Heart right ventricle (tissue), 16 donors: ENCODE results near the gene DNAJB6. TPM values are rescaled to one million over a fixed set of nuclear protein-coding genes. Genes with fewer than 3 reads are reported as not detected.

Experiments used
- ATAC-seq, 8 donors: fragments of 200-7000 bp; cut with Tn5 transposase; one replicate each; pipeline ENCODE4 v1.9.1; 2020; ENCODE audit warnings: mild to moderate bottlenecking in 8 of 8, moderate library complexity in 8 of 8, moderate number of reproducible peaks in 1 of 8
- DNase-seq, 2 donors: peaks; one replicate each; pipeline ENCODE4 v3.0.0-alpha.2; 2020
- H3K27ac ChIP-seq, 10 donors: fragments of 200-600 bp; sonication (generic) in 2 of 10; one replicate each; pipeline versions ENCODE4 v1.5.0 to v1.8.0; 2020 to 2022; ENCODE audit warnings: mild to moderate bottlenecking in 3 of 10
- H3K27me3 ChIP-seq, 7 donors: fragments of 200-600 bp; one replicate each; pipeline ENCODE4 v1.8.0; 2021 to 2022; ENCODE audit warnings: mild to moderate bottlenecking in 2 of 7
- H3K36me3 ChIP-seq, 9 donors: fragments of 200-600 bp; sonication (generic) in 1 of 9; one replicate each; pipeline versions ENCODE4 v1.5.0 to v1.8.0; 2020 to 2022; ENCODE audit warnings: mild to moderate bottlenecking in 2 of 9
- H3K4me1 ChIP-seq, 9 donors: fragments of 200-600 bp; sonication (generic) in 1 of 9; one replicate each; pipeline versions ENCODE4 v1.5.0 to v1.8.0; 2020 to 2022; ENCODE audit warnings: mild to moderate bottlenecking in 4 of 9
- H3K4me3 ChIP-seq, 10 donors: fragments of 200-600 bp; sonication (generic) in 2 of 10; one replicate each; pipeline versions ENCODE4 v1.5.0 to v1.8.0; 2020 to 2022; ENCODE audit warnings: mild to moderate bottlenecking in 7 of 10, moderate library complexity in 2 of 10
- H3K9me3 ChIP-seq, 11 donors: fragments of 200-600 bp in 10 of 11; sonication (generic) in 2 of 11; one replicate each; pipeline versions ENCODE4 v1.5.0 to v1.8.0; 2013 to 2022; ENCODE audit warnings: mild to moderate bottlenecking in 2 of 11, control low read depth in 1 of 11, moderate library complexity in 1 of 11
- WGBS, 2 donors: extraction: QIAGEN DNeasy Blood & Tissue Kit; methylation state at CpG; one replicate each; pipeline ENCODE4 v1.1.7; 2013; ENCODE audit warnings: inconsistent platforms in 1 of 2; 5-methylcytosine and 5-hydroxymethylcytosine counted together
- intact Hi-C, 10 donors: fragments of 100-400 bp; cut with DNase I; formaldehyde crosslinking; loops; one replicate each; pipeline versions ENCODE4 v1.11.1 to v1.14.2; 2022
- long read RNA-seq, 3 donors: library from polyadenylated mRNA; unstranded; transcript quantifications; one replicate each; pipeline ENCODE4 v2.0.0, GENCODE V29; 2020 to 2021
- polyA plus RNA-seq, 2 donors: library from polyadenylated mRNA; stranded (reverse); fragments of 200-250 nt; gene quantifications; one replicate each; pipeline ENCODE4 v1.2.3, GENCODE V29; 2013
- total RNA-seq, 10 donors: library from RNA; stranded (reverse); fragmentation: NEBNext Ultra II Directional in 3 of 10; extraction: Animal tissue kit (Norgen Biotek cat#: 25700) in 3 of 10; gene quantifications; one replicate each; pipeline versions ENCODE4 v1.2.1 to v1.2.4, GENCODE V29; 2021 to 2023
- TF ChIP-seq, protein P1 (sequence below), 9 donors: fragments of 200-600 bp; sonication (generic) in 2 of 9; IDR thresholded peaks; one replicate each; pipeline versions ENCODE4 v1.5.0 to v1.8.0; 2021 to 2022; ENCODE audit warnings: antibody characterized with exemption in 9 of 9, mild to moderate bottlenecking in 5 of 9, moderate library complexity in 1 of 9
- donor health status: Arrhythmogenic right ventricular cardiomyopathy.
- donor health status: ischemic (EF 13 %, LVEDD 7.1; RV severe dilation, severe dysfunction).
- donor health status: healthy with polysubstance abuse.
- donor health status: DM: no; HTN: yes; CAD: no.
- donor health status: DM: no; HTN: no; CAD: no.
- donor health status: ischemic (EF 25% LVEDD 6.9; RV normal size, moderate dysfunction).
- donor health status: ischemic (EF 25% LVEDD 5.7; RV mildly dilated, moderate dysfunction).
- donor health status: healthy.
- donor health status: DM: yes; HTN: yes; CAD: no.
- donor health status: Ischemic cardiomyopathy.
- donor health status: ischemic (EF 35%, LVEDD 5.7; RV mildly dilated, moderate dysfunction).
- donor health status: nonischemic (EF 11% LVEDD 7.7; RV severe dilation, severe dysfunction).
- donor health status: DM: yes; HTN: yes; CAD: no.
- donor health status: PGD.
- donor health status: ischemic (EF 29% LVEDD 5.4; RV normal size, mild dysfunction).
- donor health status: nonischemic (EF 23%, LVEDD 6.1; RV moderate dilation, normal function).

Gene DNAJB6
- total RNA-seq (100 to 1,000 TPM; 144 to 200 (median 188) TPM), polyA plus RNA-seq (100 to 1,000 TPM; 114 to 117 TPM)
- long read RNA-seq, donor 1, transcript DNAJB6-204 (8 exons, 1,609 nt): minor isoform, 19 of 488 reads
- long read RNA-seq, donor 1, transcript DNAJB6-201 (10 exons, 2,527 nt): major isoform, 365 of 488 reads
- long read RNA-seq, donor 1, partial matches to known transcripts: 35 of 488 reads
- long read RNA-seq, donor 1, other reads (novel, unspliced or antisense): 68 of 488 reads
- long read RNA-seq, donor 2, transcript DNAJB6-204 (8 exons, 1,609 nt): minor isoform, 22 of 511 reads
- long read RNA-seq, donor 2, transcript DNAJB6-201 (10 exons, 2,527 nt): major isoform, 331 of 511 reads
- long read RNA-seq, donor 2, partial matches to known transcripts: 32 of 511 reads
- long read RNA-seq, donor 2, other reads (novel, unspliced or antisense): 125 of 511 reads
- long read RNA-seq, donor 3, full-length matches to known transcripts: 820 of 1,031 reads
- long read RNA-seq, donor 3, partial matches to known transcripts: 72 of 1,031 reads
- long read RNA-seq, donor 3, other reads (novel, unspliced or antisense): 139 of 1,031 reads

DNA sequence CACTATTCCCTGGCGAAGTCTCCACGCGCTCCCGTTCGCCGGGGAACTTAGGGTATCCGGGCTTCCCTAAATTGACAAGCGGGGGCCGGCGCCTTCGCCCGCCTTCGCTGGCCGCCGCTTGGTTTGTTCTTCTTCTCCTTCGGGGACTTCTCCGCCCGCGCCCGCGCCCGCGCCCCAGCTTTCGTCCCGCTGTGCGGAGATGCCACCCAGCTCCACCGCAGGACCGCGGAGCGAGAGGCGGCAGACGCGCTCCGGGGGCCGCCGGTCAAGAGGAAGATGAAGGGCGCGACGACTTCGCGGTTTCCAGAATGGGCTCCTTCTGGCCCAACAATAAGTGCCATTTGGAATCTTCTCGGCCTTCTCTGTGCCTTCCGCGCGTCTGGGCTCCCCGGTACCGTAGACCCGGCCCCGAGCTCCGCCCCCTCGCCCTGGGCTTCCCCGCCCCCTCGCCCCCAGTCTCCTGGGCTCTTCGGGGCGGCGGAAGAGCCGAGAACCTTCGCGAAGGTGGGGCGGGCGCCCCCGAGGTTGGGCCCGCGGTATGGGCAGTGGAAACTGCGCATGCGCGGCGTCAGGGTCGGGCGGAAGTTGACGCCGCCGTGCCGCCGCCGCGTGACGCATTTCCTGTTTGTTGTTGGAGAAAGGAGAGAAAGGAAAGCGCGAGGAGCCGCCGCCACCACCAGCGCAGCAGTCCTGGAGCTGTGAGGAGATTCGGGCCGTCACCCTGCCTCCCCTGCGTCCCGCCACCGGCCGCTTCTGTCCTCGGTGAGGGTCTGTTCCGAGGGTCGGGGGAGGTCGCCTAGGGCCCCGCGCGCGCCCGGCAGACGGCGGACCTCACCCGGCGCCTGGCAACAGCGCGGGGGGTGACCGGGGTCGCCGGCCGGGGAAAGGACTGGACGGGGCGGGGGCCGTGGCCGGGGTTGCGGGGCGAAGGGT lies at the start of gene DNAJB6:
Gene DNAJB6 (plus strand): TSS at position 622 of the 933 bp plus-strand sequence. CDS start 21,569 bp downstream, outside the sequence.
- TF ChIP-seq, protein P1, sequence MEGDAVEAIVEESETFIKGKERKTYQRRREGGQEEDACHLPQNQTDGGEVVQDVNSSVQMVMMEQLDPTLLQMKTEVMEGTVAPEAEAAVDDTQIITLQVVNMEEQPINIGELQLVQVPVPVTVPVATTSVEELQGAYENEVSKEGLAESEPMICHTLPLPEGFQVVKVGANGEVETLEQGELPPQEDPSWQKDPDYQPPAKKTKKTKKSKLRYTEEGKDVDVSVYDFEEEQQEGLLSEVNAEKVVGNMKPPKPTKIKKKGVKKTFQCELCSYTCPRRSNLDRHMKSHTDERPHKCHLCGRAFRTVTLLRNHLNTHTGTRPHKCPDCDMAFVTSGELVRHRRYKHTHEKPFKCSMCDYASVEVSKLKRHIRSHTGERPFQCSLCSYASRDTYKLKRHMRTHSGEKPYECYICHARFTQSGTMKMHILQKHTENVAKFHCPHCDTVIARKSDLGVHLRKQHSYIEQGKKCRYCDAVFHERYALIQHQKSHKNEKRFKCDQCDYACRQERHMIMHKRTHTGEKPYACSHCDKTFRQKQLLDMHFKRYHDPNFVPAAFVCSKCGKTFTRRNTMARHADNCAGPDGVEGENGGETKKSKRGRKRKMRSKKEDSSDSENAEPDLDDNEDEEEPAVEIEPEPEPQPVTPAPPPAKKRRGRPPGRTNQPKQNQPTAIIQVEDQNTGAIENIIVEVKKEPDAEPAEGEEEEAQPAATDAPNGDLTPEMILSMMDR (IDR thresholded peaks at IDR 0.05): no peak
- 1% methylated on average over 95 to 114 of the region's 114 CpGs for WGBS, 2 donors

DNA sequence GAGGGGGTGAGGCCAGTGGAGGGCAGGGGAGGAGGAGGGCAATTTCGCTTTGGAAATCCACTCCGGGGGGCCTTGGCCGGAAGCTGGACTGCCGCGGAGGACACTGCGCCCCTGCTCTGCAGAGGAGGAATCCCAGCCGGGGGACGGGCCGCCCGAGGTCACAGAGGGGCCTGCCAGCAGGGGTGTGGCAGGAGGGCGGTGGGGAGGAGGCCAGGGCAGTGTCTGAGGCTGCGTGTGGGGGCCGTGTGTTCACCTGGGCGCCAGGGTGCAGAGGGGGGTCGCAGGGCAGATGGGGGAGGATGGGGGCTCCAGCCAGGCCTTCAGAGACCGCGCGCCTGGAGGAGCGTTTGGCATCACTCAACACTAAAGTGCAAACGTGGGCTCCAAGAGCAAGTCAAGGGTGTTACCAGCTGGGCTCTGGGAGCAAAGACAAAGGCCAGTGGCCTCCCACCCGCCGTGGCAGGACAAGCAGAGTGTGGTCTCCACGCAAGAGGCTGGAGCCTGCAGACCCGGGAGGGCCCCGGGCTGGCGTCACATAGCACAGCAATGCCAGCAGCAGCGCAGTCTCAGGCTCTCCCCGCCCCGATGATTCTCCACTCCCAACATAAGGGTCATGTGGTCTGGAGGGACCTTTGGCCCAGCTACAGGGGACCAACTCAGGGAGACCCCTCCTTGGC lies 45.3 kb upstream of the DNAJB6 start:
- no peak overlapping the region for H3K4me3 ChIP-seq
- DNase-seq (no peak), ATAC-seq (no peak)
- H3K27ac ChIP-seq: no peak overlapping the region
- no peaks in the 10 kb centered on the region for H3K4me1 ChIP-seq
- H3K27me3 ChIP-seq: peaks cover 0 to 22% (median 0%) of the 10 kb centered on the region in 7 donors
- H3K9me3 ChIP-seq: no peaks in the 10 kb centered on the region
- TF ChIP-seq, protein P1 (IDR thresholded peaks at IDR 0.05): no peak
- 76 to 82% methylated on average over 29 of the region's 29 CpGs for WGBS, 2 donors
- no peaks in the 10 kb centered on the region for H3K36me3 ChIP-seq
- intact Hi-C loops: no loop called here

More for the DNA sequence above, at the start of gene DNAJB6:
- intact Hi-C loops: loop anchor here in 7 of 10 donors (5.0 to 10.0 kb wide), 6 partner anchors 51 to 389 kb away; partner anchors contain the start of genes NOM1 (in 1 of the 7) and UBE3C (in 1 of the 7)
- Histone ChIP-seq H3K36me3 (peaks cover 0 to 5% (median 0%) of the 10 kb centered on the region in 9 donors), H3K9me3 (no peaks in the 10 kb centered on the region), H3K4me3 (peak within 1 kb of the TSS; percentile 52 to 93 (median 81)), H3K27me3 (no peaks in the 10 kb centered on the region), H3K4me1 (peaks cover 6 to 48% (median 44%) of the 10 kb centered on the region in 9 donors), H3K27ac (peak within 1 kb of the TSS; percentile 83 to 99 (median 94))
- DNase-seq (peak; percentile 93 to 95), ATAC-seq (peak; percentile 90 to 94 (median 92))

DNA sequence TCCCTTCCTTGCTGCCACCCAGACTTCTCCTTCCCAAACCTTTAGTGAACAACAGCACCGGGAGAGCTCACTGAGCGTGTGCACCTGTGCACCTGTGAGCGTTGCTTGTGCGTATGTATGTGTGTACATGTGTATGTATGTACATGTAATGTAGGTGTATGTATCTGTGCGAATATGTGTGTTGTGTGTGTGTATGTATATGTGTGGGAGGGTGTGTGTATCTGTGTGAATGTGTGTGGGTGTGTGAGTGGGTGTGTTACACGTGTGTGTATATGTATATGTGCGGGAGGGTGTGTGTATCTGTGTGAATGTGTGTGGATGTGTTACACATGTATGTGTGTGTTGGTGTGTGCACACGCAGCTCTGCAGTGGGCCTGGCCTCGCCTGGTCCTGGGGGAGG lies 44.5 kb upstream of the DNAJB6 start:
- ATAC-seq (no peak), DNase-seq (no peak)
- Histone ChIP-seq H3K4me3 (no peak overlapping the region), H3K36me3 (no peaks in the 10 kb centered on the region), H3K9me3 (no peaks in the 10 kb centered on the region), H3K27me3 (peaks cover 0 to 22% (median 0%) of the 10 kb centered on the region in 7 donors), H3K4me1 (no peaks in the 10 kb centered on the region), H3K27ac (no peak overlapping the region)
- 93 to 96% methylated on average over 9 of the region's 9 CpGs for WGBS, 2 donors
- TF ChIP-seq, protein P1 (IDR thresholded peaks at IDR 0.05): no peak
- intact Hi-C loops: no loop called here
